B cell (primary cell): ENCODE results near the gene CATSPER1.

ENCODE experiments used
- CTCF ChIP-seq: fragments of 200-600 bp; IDR thresholded peaks from one replicate; pipeline ENCODE4 v1.8.0; 2022; ENCODE audit warnings: antibody characterized with exemption, mild to moderate bottlenecking
- EZH2 ChIP-seq: IDR thresholded peaks from 2 replicates; pipeline ENCODE4 v1.6.1; 2012; ENCODE audit warnings: borderline replicate concordance, low read depth, mild to moderate bottlenecking, moderate library complexity, low read length; ENCODE audit not compliant: insufficient read depth, poor library complexity, severe bottlenecking

DNA sequence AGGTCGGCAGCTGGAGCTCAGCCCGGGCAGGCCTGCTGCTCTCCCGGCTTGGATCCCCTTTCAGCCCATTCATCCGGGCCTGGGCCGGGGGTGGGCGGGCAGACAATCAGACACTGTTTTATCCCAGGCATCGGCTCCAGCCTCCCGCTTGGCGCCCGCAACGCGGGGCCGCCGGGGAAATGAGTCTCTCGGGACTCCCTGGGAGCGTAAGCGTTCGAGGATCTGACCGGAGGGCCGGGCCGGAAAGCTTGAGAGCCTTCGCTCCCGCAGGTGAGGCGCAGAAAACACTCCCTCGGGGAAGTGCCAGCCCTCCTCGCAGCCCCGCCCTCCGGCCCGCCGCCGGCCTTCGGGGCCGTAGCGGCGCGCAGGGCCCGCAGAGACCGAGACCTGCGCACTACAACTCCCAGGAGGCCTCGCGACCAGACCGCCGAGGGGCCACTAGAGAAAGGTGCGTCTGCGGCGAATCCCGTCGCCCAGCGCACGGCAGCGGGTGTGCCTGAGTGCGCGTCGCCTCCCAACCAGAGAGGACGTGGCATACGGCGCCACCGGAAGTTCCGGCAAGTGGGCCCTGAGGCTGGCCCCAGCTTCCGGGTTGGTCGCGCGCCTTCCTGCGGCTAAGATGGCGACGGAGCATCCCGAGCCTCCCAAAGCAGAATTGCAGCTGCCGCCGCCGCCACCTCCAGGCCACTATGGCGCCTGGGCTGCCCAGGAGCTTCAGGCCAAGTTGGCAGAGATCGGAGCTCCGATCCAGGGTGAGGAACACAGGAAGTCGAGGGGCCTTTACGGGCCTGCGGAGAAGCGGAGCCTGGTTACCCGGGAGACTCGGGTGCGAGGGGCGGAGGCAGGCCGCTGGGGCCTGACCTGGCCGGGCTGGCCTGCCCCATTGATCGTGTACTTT lies 25.7 kb upstream of the CATSPER1 start, which contains the start of gene SF3B2:
- TF ChIP-seq CTCF (no peak), EZH2 (no peak)
